ENCODE measurements around the gene CERS6.

GRCh38 chr2:168787098-168787781 is 331.2 kb downstream of the CERS6 start:
- TF ChIP-seq CTCF (IDR thresholded peaks at IDR 0.05) (no peak), ARID4B (CRISPR knock-in tag; IDR thresholded peaks at IDR 0.05; ENCODE audit: borderline replicate concordance) (no peak), TP53 (CRISPR knock-in tag; IDR thresholded peaks at IDR 0.05) (no peak), KAT7 (CRISPR knock-in tag; IDR thresholded peaks at IDR 0.05; ENCODE audit: borderline replicate concordance) (no peak), SMAD4 (CRISPR knock-in tag; IDR thresholded peaks at IDR 0.05) (no peak), SP1 (CRISPR knock-in tag; conservative IDR thresholded peaks at IDR 0.05) (no peak), MYBL2 (CRISPR knock-in tag; IDR thresholded peaks at IDR 0.05) (no peak)

Measured in WTC11 (cell line).